Fibroblast of skin of left quadriceps (primary cell): ENCODE results near the gene HUNK.

Experiments used
- DNase-seq, 2 experiments: peaks; one replicate each; pipeline ENCODE4 v3.0.0-alpha.2; 2013; ENCODE audit warnings: low read depth in 2 of 2

The HUNK gene

GRCh38 chr21:32044205-32045180, 171.7 kb downstream of the HUNK start:
- DNase-seq: peak; percentile 70 to 76

DNA sequence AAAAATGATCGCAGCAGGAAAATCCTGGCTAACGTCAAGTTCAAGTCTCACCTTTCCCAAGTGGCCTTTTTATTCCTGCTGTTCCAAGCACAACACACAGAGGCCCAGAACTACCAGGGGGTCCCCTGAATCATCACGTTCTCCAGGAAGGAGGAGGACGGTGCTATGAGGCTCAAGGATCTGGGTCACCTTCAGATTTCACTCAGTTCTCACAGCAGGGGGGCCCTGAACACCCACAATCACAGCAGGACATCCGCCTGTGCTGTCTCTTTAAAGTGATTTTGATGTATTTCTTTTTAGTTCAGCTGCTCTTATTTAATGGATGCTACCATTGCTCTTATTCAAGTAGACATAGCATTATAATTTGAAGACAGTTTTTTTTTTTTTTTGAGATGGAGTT, 173.4 kb downstream of the HUNK start:
- no peak for DNase-seq

DNA sequence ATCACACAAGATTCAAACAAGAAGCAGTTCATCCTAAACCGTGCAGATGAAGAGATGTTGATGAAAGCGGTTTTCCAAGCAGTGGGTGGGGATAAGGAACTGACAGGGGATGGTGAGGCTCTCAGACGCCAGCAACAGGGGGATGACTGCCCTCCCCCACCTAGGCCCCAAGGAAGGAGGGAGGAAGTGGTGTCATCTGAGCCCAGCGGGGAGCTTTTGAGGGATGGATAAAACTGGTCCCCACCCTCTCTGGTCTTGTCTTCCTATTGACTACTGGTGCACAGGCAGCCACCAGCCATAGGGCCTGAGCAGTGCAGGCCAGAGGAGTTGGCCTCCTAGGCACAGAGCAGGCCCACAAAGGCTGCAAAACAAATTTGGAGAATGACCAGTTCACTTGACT, 175.5 kb downstream of the HUNK start:
- DNase-seq: no peak
